Fibroblast of the aortic adventitia (primary cell): ENCODE measurements around the gene VWC2. TPM values are rescaled to one million over a fixed set of nuclear protein-coding genes. Genes with fewer than 3 reads are reported as not detected.

ENCODE experiments used
- DNase-seq: peaks from one replicate; pipeline ENCODE4 v3.0.0-alpha.2; 2010; ENCODE audit warnings: low read depth
- H3K4me3 ChIP-seq: 2 replicates; pipeline ENCODE4 v1.5.1; 2011; ENCODE audit warnings: low read depth, mild to moderate bottlenecking, control low read depth, low read length, moderate library complexity
- CTCF ChIP-seq: IDR thresholded peaks from 2 replicates; pipeline ENCODE4 v1.5.1; 2011; ENCODE audit warnings: mild to moderate bottlenecking, low read length, control low read depth, inconsistent platforms; ENCODE audit not compliant: insufficient read depth
- total RNA-seq: library from RNA; depleted of rRNA; stranded (reverse); fragments of >200 nt; gene quantifications from 2 replicates; pipeline ENCODE4 v1.2.3, GENCODE V29; 2012; ENCODE audit warnings: low replicate concordance

Gene VWC2
- total RNA-seq, 1 donor: not detected

GRCh38 chr7:49780953-49781352 lies 7.5 kb downstream of the VWC2 start:
- no peak for DNase-seq
- no peak overlapping the region for H3K4me3 ChIP-seq
- no peak for TF ChIP-seq CTCF

- no peak overlapping the region for H3K4me3 ChIP-seq
- no peak for DNase-seq
- TF ChIP-seq CTCF: no peak
Observed at GRCh38 chr7:49781996-49782395, 8.6 kb downstream of the VWC2 start.

- no peak overlapping the region for H3K4me3 ChIP-seq
- no peak for DNase-seq
- no peak for TF ChIP-seq CTCF
Observed at GRCh38 chr7:49783446-49783845, 10.0 kb downstream of the VWC2 start.

- no peak for DNase-seq
Observed at GRCh38 chr7:49787980-49788379, 14.5 kb downstream of the VWC2 start.

GRCh38 chr7:49788455-49789059 lies 15.1 kb downstream of the VWC2 start:
- no peak for TF ChIP-seq CTCF
- DNase-seq: no peak
- H3K4me3 ChIP-seq: no peak overlapping the region

More at GRCh38 chr7:49787980-49788379, 14.5 kb downstream of the VWC2 start:
- TF ChIP-seq CTCF: no peak
- no peak overlapping the region for H3K4me3 ChIP-seq

GRCh38 chr7:49789736-49790135 lies 16.3 kb downstream of the VWC2 start:
- TF ChIP-seq CTCF: no peak
- DNase-seq: no peak
- H3K4me3 ChIP-seq: no peak overlapping the region

GRCh38 chr7:49790209-49790608 lies 16.8 kb downstream of the VWC2 start:
- H3K4me3 ChIP-seq: no peak overlapping the region
- no peak for TF ChIP-seq CTCF
- no peak for DNase-seq
